Endothelial cell (in vitro differentiated cells): ENCODE results near the gene SELENOW. TPM values are rescaled to one million over a fixed set of nuclear protein-coding genes. Genes with fewer than 3 reads are reported as not detected.
"Not testable (repeated sequence)": the region's sequence is repeated elsewhere in the genome, so short reads cannot be mapped to it uniquely, and the experiment has no call there.

Experiments used
- DNase-seq: peaks from one replicate; pipeline ENCODE4 v3.0.0; 2021; ENCODE audit warnings: low spot score
- H3K27ac Mint-ChIP-seq: one replicate; pipeline ENCODE4 v1.8.0; 2021; ENCODE audit warnings: mixed read lengths, inconsistent platforms; ENCODE audit not compliant: unreplicated experiment
- H3K27me3 Mint-ChIP-seq: one replicate; pipeline ENCODE4 v1.8.0; 2021; ENCODE audit warnings: mild to moderate bottlenecking, moderate library complexity, mixed read lengths, inconsistent platforms; ENCODE audit not compliant: unreplicated experiment
- H3K36me3 Mint-ChIP-seq: one replicate; pipeline ENCODE4 v1.8.0; 2021; ENCODE audit warnings: mild to moderate bottlenecking, low read depth, mixed read lengths, inconsistent platforms; ENCODE audit not compliant: unreplicated experiment
- H3K4me1 Mint-ChIP-seq: one replicate; pipeline ENCODE4 v1.8.0; 2021; ENCODE audit warnings: mild to moderate bottlenecking, mixed read lengths, inconsistent platforms; ENCODE audit not compliant: unreplicated experiment
- H3K4me3 Mint-ChIP-seq: one replicate; pipeline ENCODE4 v1.8.0; 2021; ENCODE audit warnings: mild to moderate bottlenecking, mixed read lengths, inconsistent platforms; ENCODE audit not compliant: unreplicated experiment
- H3K9me3 Mint-ChIP-seq: one replicate; pipeline ENCODE4 v1.8.0; 2021; ENCODE audit warnings: mixed read lengths, inconsistent platforms; ENCODE audit not compliant: unreplicated experiment
- CTCF ChIP-seq: fragments of 200-600 bp; sonication (generic); IDR thresholded peaks from one replicate; pipeline ENCODE4 v1.5.0; 2021; ENCODE audit warnings: antibody characterized with exemption; ENCODE audit not compliant: unreplicated experiment
- total RNA-seq: library from RNA; stranded (reverse); fragmentation: NEBNext Ultra II Directional; extraction: Animal tissue kit (Norgen Biotek cat#: 25700); gene quantifications from one replicate; pipeline ENCODE4 v1.2.1, GENCODE V29; 2021; ENCODE audit not compliant: unreplicated experiment

Gene SELENOW
- total RNA-seq, 1 donor from 2014 or later: 791 TPM

- Mint-ChIP-seq H3K4me1 (no peaks in the 10 kb centered on the region), H3K9me3 (no peaks in the 10 kb centered on the region), H3K27ac (peak overlapping the region; percentile 18), H3K27me3 (peaks cover 4% of the 10 kb centered on the region), H3K4me3 (no peak overlapping the region), H3K36me3 (no peaks in the 10 kb centered on the region)
- peak; percentile 71 for TF ChIP-seq CTCF
- DNase-seq: peak; percentile 89
These were observed 34.9 kb downstream of the SELENOW start for GRCh38 chr19:47813304-47813994.

- Mint-ChIP-seq H3K4me3 (no peak overlapping the region), H3K27me3 (peaks cover 4% of the 10 kb centered on the region), H3K9me3 (no peaks in the 10 kb centered on the region), H3K36me3 (no peaks in the 10 kb centered on the region), H3K4me1 (no peaks in the 10 kb centered on the region), H3K27ac (no peak overlapping the region)
- no peak for DNase-seq
- TF ChIP-seq CTCF: peak; percentile 11
These were observed 35.5 kb downstream of the SELENOW start for GRCh38 chr19:47813995-47814328.

GRCh38 chr19:47816270-47816669 is 37.8 kb downstream of the SELENOW start:
- not testable (repeated sequence) for H3K9me3 Mint-ChIP-seq, H3K36me3 Mint-ChIP-seq, DNase-seq, H3K4me1 Mint-ChIP-seq, H3K27ac Mint-ChIP-seq, H3K4me3 Mint-ChIP-seq
- peaks cover 11% of the 10 kb centered on the region for H3K27me3 Mint-ChIP-seq

- not testable (repeated sequence) for H3K27ac Mint-ChIP-seq, H3K36me3 Mint-ChIP-seq, H3K4me1 Mint-ChIP-seq, H3K9me3 Mint-ChIP-seq, H3K4me3 Mint-ChIP-seq, DNase-seq
- H3K27me3 Mint-ChIP-seq: peaks cover 16% of the 10 kb centered on the region
These were observed 39.7 kb downstream of the SELENOW start for GRCh38 chr19:47818221-47818620.

- no peaks in the 10 kb centered on the region for H3K4me1 Mint-ChIP-seq
- H3K27ac Mint-ChIP-seq: peak overlapping the region; percentile 55
- H3K36me3 Mint-ChIP-seq: no peaks in the 10 kb centered on the region
- peaks cover 16% of the 10 kb centered on the region for H3K27me3 Mint-ChIP-seq
- no peak for TF ChIP-seq CTCF
- peak overlapping the region; percentile 17 for H3K4me3 Mint-ChIP-seq
- no peak for DNase-seq
- no peaks in the 10 kb centered on the region for H3K9me3 Mint-ChIP-seq
These were observed 41.4 kb downstream of the SELENOW start for GRCh38 chr19:47819858-47820257.

- Mint-ChIP-seq H3K36me3 (no peaks in the 10 kb centered on the region), H3K9me3 (no peaks in the 10 kb centered on the region), H3K27ac (no peak overlapping the region), H3K4me3 (peak overlapping the region; percentile 17), H3K27me3 (peaks cover 17% of the 10 kb centered on the region), H3K4me1 (no peaks in the 10 kb centered on the region)
- DNase-seq: no peak
- TF ChIP-seq CTCF: no peak
These were observed 41.9 kb downstream of the SELENOW start for GRCh38 chr19:47820410-47820809.
